8988T (cell line): ENCODE measurements around the gene ADCY2.
A peak's percentile ranks its signal among the peaks of the same experiment; 100 is the strongest.

Experiments
- DNase-seq: peaks from one replicate; pipeline ENCODE4 v3.0.0; 2011

ADCY2 gene

DNA sequence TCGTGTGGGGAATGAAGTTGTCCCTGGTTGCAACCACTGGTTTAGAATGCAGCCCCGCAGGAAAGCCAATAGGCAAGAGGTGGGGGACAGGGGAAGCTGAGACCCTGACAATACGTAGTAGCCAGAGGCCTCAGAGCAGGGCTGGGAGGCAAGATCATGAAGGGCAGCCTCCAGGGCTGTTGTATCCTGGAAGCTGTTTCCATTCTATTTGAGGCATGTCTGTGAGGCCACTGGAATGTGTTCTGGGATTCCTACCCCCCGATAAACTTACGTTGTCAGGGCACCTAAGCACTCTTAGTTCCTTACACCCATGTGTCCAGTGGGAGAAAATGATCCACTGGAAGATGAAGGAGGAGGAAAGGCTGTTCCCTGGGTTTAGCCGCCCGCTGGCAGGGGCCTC, 277.7 kb downstream of the ADCY2 start:
- DNase-seq: no peak

DNA sequence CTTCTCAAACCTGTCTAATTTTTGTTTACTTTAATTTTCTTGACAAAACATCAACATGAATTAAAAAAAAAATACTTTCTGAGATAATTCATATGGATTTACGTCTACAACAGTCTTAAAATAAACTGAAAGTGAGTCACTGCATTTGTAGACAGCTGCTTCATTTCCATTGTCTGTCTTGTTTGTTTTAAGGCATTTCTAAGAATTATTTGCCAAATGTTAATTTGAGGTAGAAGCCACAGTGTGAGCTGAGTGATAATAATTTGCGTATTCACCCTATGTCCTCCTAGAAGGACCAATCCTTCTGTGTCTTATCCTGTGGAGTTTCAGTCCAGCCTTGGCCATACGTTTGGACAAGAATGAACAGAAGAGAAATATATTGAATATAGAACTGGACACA, 280.5 kb downstream of the ADCY2 start:
- DNase-seq: no peak

DNA sequence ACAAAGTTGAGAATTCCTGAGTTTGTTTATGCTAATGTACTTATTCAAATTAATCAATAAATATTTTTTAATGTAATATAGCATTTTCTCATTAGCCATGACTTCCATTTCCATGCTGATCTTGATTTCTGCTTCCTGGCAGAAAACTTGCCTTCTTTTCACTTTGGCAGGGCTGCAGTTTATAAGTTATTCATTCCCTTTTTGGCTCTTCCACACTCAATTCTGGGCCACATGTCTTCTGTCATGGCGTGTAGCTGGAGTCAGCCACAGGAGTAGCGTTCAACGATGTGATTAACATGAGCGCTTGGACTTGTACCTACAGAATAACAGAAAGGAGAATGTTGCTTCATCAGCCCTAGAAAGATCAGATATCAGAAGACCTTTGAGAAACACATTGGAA, 282.1 kb downstream of the ADCY2 start:
- no peak for DNase-seq

DNA sequence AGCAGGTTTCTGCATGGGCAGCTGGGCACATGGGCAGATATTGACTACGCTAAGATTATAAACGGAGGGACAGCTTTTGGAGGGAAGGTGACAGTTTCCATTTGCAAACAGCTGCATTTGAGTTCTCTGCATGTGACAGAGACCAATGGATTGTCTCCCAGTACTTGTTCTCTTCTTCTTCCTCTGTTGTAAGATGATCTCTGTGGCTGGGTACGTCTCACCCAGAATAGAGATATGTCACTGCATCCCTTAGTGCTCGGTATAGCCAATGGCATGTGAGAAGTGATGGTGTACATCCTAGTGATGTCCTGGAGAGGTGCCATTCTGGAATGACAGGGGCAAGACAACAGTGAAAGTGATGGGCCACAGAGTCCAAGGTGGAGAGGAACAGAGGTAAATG, 283.7 kb downstream of the ADCY2 start:
- DNase-seq: no peak

DNA sequence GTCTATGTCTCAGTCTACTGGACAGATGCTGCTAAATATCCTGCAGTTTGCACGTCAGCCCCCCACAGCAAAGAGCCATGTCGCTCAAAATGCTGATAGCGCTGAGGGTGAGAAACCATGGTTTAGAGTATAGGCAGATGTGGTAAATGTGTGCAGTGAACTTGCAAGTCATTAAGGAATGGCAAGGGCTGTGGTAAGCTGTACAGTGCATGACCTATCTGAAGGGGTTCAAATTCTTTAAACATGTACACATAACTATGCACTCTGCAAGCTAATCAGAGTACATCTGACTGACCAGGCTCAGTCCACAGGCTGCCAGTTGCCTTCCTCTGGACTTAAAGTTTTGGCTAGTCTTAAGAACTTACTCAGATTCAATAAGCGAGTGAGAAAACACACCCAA, 284.3 kb downstream of the ADCY2 start:
- no peak for DNase-seq

DNA sequence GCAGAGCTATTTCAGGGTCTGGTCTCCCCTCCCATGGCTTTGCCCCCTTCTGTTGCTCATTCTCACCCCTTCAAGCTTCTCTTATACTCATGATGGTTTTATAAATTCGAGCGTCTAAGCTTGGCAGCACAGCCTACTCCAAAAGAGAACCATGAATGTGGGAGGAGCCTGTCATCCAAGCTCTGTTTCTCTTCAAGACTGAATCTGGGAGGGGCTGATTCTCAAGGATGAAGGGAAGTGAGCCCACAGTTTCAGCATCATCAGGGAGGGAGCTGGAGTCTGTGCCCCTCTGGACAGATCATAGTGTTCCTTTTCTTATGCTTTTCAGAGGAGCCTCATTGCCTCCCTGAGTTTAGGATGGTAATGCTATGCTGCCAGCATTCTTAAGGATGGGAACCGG, 286.4 kb downstream of the ADCY2 start:
- no peak for DNase-seq

DNA sequence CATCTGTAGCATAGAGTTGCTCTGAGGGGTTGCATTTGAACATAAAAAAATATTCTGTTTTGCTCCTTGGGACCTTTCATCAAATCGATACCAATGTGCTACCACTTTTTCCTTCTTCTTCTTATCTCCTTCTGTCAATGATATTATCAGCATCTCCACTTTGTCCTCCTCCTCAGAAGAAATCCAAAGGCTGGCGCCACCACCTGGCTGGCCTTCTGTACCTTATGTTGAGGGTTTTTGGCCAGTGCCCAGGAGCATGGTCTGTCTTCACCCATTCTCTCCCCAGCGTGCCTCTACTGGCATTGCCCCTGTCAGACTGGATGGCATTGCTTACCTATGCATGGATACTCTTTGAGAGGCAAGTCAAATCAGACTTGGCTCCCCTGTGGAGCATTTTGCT, 287.8 kb downstream of the ADCY2 start:
- no peak for DNase-seq

DNA sequence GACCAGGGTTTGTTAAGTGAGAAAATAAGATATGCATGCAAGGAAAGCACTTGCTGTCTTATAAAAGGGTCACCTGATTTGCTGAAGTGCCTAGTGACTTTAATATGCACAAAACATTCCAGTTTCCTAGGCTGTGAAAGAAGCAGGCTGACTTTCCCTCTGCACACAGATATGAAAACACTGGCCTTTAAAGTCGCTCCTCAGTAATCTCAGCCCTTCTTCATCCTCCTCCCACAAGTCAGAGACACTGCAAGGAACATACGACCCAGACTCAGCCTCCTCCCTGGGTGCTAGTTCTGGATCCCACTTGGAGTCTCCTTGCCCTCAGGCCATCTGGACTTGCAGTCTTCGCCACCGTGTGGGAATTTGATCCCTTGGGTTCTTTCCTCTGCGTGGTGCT, 288.9 kb downstream of the ADCY2 start:
- DNase-seq: no peak

DNA sequence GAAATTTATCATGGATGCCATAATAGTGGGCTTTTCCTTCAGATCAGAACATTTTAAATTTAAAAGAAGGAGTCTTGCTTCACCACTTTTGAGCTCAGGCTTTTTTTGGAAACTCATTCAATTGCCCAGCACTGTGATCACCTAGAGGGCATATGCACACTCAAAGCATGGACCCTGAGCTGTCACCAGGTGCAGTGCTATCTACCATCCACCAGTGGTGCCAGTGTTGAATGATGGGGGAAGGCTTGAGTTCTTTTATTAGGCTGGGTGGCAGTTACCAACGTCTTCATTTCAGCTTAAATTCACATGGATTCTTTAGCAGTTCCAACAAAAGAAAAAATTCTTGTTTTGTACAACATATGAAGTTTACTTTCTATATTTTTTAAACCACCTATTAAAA, 290.9 kb downstream of the ADCY2 start:
- no peak for DNase-seq

DNA sequence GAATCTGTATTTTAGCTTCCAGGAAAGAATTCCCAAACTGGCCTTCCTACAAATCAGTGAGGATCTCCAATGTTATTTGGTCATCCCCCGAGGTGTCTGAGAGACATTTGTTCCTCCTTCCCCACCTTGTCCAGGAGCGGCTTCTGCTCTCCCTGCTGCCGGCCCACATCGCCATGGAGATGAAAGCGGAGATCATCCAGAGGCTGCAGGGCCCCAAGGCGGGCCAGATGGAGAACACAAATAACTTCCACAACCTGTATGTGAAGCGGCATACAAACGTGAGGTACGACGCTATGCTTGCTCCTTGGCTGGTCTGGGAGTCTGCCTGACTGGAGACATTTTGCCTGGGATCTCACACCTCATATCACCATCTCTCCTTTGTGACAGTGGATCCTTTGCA, 294.6 kb downstream of the ADCY2 start:
- no peak for DNase-seq

DNA sequence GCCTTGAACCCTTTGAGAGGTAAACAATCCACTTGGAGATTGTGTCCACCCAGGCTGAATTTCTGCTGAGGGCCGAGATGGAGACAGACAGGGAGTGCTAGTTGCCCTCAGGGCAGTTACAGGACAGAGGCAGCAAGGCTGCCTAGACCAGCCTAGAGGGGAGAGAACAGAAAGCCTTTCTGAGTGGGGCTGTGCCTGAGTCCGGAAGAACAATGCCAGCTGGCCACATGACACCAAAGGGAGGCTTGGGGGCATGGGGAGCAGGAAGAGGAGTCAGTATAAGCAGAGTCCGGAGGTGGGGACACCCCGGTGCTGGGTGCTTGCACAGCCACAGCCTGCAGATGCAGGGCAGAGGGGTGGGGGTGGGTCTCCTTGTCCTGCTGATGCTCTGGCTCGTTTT, 309.3 kb downstream of the ADCY2 start:
- no peak for DNase-seq

DNA sequence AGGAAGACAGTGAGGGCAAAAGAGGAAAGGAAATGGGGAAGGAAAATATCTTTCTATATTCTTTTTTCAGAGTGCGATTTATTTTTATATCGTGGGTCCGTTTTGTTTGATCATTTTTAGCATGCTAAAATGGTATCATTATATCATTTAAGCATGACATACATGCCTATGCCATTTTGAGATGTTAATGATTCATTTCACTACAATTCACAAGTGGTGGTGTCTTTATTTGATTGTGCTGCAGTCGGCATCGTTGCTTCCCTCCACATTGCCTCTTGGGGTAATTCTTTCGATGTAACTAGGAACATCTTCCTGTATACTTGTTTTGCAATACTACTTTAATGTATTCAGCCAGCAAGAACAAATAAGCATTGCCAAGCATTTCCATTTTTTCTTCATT, 309.8 kb downstream of the ADCY2 start:
- no peak for DNase-seq

DNA sequence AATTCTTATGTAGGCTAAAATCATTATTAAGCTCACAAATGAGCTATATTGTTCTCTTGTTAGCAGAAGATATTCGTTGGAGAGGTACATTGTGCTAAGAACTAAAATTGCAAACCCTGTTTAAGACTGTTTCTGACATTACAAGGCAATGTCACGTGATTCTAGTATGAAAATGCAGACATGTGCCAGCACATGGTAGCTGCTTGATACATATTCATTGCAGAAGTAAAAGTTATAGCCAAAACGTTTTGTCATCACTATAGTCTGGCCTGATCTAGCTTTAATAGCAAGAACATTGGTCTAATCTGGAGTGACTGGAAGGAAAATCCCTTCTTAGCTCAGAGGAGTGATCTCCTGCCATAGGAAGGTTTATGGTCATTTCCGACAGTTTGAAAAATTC, 310.3 kb downstream of the ADCY2 start:
- no peak for DNase-seq

DNA sequence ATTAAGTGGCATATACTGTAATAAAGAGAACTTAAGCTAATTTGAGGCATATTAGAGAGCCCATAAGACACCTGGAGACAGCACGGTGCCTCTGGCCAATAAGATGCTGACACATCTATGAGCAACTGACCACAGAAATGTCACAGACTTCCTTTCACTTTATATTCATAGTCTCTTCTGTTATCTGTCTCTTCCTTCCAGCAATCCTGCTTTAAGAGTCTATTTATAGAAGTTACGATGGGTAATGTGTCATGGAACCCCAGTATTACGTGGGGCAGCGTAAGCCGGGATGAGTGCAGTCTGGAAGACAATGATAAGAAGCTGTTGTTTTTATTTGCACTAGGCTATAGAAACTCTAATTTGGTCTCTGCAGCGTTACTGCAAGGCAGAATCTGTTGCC, 318.2 kb downstream of the ADCY2 start:
- no peak for DNase-seq

DNA sequence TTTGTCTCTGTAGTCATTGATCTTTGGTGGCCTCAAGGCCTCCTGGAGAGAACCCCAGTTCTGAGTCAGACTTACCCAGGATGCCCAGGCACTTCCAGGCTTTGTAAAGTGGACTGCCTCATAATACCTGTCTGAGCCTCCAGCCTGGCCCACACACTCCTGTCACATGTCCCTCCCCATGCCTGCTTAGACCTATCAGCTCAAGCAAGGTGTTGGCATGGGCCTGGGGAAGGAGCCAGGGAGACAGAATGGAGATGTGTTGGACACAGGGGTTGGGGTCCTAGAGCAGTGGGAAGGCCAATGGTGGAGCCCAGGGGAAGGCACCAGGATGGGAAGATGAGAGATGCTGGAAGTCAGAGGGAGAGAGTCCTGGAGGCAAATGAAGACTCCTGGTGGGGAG, 318.8 kb downstream of the ADCY2 start:
- DNase-seq: no peak

DNA sequence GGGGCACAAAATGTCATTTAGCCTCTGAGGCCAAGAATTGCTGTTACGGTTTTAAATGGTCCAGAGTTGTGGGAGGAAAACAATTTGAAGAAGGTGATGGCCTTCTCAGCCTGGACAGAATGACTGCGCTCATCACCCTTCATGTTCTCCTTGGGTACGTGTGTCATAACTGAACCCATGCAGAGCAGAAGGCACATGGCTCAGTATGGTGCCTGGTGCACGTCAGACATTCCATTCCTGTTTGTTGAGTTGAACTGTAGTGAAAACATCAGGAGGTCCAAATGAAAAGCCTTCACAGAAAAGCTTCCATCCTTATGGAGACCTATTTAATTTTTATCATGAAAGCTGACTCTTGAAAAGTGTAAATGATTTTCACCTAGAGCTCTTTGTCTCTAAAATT, 321.8 kb downstream of the ADCY2 start:
- no peak for DNase-seq

DNA sequence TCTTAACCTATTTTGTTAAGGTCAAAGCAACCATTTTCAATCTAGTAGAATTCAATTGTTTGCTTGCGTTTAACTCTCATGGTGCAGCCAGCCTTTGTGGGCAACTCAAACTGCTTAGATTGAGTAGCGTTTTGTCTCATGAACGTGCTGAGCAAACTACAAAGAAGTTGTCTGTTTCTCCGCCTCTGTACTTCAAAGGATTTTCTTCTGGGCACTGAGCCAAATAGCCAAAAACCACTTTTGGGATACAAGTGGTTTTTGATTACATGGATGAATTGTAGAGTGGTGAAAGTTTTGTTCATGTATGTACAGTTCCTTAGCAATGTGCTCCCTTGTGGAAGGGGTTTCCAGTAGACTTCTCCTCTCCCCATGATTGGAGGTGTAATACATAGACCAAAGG, 332.1 kb downstream of the ADCY2 start:
- no peak for DNase-seq

DNA sequence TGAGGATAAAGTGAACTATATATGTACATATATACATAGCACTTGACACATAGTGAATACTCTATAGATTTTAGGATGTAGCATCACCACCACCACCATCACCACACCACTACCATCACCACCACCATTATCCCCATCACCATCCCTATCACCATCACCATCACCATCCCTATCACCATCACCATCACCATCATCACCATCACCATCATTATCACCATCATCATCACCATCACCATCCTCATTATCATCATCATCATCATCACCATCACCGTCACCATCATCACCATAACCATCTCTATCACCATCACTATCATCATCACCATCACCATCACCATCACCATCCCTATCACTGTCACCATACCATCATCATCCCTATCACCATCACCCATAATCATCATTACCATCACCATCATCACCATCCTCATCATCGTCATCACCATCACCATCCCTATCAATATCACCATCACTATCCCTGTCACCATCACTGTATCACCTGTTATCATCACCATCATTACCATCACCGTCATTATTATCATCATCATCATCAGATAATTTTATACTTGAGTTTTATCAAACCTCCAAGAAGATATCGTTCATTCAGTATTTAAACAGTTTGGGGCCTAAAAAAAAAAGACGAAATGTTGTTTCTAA, 345.6 kb downstream of the ADCY2 start:
- DNase-seq: no peak

DNA sequence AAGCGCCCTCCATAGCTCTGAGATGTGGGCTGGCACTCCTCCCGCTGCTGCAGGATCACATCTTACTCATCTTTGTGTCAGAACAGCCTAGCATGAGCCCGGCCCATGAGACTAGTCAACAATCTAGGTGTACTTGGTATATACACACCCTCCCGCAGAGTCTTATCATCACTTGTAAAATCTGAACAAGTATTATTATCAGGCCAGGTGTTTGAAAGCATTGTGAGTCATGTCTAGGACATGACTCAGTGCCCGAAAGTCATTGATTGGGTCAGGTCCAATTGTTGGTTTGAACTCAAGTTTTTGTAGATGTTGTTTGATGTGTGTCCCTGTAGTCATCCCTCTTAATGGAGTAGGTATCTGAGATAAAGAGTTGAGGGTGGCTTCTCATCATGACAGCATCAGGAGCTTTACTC, 346.3 kb downstream of the ADCY2 start:
- no peak for DNase-seq

DNA sequence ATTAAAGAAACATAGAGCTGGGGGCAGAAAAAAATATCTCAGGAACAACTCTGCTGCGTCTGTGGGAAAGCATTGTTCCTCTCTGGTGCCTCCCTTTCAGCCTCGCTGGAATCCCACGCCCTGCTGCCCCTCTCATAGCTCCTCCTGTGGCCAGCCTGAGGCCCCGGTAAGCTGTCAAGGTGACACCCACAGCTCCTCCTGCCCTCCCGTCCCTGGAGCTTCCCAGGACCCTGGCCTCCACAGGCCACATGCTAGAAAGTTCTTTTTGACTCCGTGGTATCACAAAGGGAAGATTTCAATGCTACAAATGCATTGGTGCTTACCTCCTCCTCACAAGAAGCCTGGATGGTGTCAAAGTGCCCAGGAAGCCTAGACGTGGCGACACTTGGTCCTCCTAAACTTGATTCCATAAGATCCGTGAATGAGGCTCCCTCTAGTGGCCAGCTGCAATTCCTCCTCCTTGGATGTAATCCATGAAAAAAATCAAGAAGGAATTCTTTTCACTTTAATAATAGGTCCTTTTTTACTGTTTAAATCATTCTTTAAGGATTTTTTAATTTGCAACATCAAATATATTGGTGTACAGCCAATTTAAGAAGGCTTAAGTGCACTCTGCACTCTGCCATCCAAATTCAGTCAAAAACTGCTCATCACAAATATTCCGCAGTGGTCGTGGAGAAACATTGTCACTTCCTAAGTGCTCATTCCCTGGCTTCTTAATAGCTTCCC, 350.1 kb downstream of the ADCY2 start:
- DNase-seq: peak; percentile 31

DNA sequence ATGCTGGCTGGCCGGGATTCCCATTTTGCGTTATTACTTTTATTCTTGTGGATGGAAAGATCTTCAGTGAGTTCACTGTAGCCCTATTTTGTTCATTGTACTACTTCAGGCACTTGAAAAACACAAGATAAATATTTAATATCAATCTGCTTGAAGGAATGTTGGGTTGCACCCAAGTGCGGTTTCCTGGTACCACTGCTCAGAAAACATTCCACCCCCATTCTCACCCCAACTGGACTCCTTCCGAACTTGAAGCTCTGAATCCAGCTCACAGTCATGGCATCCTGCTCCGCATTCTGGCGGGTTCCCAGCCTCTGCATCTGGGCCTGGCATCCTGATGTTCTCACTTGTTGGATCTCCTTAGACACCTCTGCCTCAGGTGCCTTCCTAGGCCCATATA, 351.8 kb downstream of the ADCY2 start:
- DNase-seq: no peak

DNA sequence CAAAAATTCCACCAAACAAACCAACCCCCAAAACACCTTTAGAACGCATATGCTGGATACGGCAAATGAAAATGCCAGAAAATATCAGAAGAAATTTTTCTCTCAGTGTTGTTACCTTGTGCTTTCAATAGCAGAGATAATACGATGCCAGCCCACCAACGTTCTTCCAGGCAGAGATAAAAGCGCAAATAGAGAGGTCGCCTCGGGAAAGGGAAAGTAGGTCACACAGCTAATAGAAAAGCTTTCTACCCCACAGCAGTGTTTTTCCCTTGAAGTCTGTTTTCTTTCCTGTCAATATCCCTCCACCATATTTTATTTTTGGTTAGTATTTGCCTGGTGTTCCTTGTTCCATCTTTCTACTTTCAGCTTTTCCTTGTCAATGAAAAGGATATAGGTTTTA, 353.7 kb downstream of the ADCY2 start:
- DNase-seq: no peak

DNA sequence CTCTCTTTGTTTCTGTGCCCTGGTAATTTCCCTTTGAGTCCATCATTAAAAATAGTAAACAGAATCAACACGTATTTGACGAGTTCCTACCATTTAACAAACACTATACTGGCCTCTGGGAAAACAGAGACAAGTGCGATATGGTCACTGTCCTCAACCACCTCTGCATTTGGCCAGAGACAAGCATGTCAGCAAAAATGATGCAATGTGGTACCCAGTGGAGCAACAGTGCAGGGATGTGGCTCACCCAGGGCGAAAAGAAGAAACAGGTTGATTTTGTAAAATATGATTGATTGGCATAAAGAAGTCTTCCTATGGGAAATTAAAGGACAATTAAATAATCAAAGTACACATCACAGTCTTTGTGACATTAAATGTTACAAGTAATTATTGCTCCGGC, 355.9 kb downstream of the ADCY2 start:
- DNase-seq: no peak

DNA sequence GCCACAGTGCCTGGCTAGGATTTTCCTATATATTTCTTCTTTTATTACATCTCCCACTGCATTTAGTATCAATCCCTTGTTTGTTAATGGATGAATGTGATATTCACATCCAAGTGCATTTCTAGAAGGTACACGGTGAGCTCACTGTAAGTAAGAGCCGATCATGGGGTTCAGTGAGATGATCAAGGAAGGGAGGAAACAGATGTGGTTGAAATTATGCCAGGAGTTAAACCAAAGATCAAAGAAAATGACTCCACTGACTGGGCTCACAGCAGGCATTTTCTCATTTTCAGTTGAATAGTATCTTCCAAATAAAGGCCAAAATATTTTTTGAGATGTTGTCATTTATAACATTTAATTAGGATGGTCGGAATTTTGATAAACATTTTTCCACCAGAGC, 357.2 kb downstream of the ADCY2 start:
- DNase-seq: no peak

DNA sequence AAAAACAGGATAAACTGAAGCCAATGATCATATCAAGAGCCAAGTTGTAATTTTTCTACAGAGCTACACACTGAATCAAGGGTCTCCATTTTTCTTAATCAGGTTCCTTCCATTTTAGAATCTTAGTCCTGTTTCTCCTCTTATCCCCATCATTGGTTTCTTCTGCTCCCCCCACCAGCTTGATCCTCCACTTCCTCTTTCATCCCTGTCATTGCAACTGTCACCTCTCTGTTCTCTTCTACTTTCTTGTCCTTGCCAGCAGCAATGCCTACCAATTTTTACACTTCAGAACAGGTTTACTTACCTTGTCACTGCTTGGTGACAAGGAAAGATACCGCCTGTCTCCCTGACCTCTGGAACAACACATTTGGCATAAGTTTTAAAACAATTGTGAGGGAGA, 357.7 kb downstream of the ADCY2 start:
- no peak for DNase-seq
